MM.1S (cell line): Measurements from ENCODE around the gene ZNF184.

Source experiments
- DNase-seq: peaks from one replicate; pipeline ENCODE4 v3.0.0-alpha.2; 2015
- H2AFZ ChIP-seq: fragments of 300-600 bp; sonication (generic); 2 replicates; pipeline ENCODE4 v1.6.0; 2016; ENCODE audit warnings: antibody characterized with exemption, low read length
- H3F3A ChIP-seq: fragments of 300-600 bp; sonication (generic); 2 replicates; pipeline ENCODE4 v1.6.1; 2016; ENCODE audit warnings: mild to moderate bottlenecking, antibody characterized with exemption, low read length, moderate library complexity, mixed read lengths; ENCODE audit not compliant: insufficient read depth
- H3K27ac ChIP-seq: fragments of 300-600 bp; sonication (generic); 2 replicates; pipeline ENCODE4 v1.5.1; 2016; ENCODE audit warnings: mild to moderate bottlenecking, low read length
- H3K27me3 ChIP-seq: fragments of 300-600 bp; sonication (generic); replicated peaks from 2 replicates; pipeline ENCODE4 v1.6.0; 2016; ENCODE audit warnings: low read length; ENCODE audit not compliant: insufficient read depth
- H3K36me3 ChIP-seq: fragments of 300-600 bp; sonication (generic); replicated peaks from 2 replicates; pipeline ENCODE4 v1.6.1; 2016; ENCODE audit warnings: mild to moderate bottlenecking, low read length, mixed read lengths; ENCODE audit not compliant: insufficient read depth
- H3K4me1 ChIP-seq: fragments of 300-600 bp; sonication (generic); 2 replicates; pipeline ENCODE4 v1.6.1; 2016; ENCODE audit warnings: low read length, mixed read lengths
- H3K4me2 ChIP-seq: fragments of 300-600 bp; sonication (generic); 2 replicates; pipeline ENCODE4 v1.6.0; 2016; ENCODE audit warnings: low read depth, low read length
- H3K4me3 ChIP-seq: fragments of 300-600 bp; sonication (generic); 2 replicates; pipeline ENCODE4 v1.5.1; 2016; ENCODE audit warnings: low read length, mixed read lengths
- H3K79me2 ChIP-seq: fragments of 300-600 bp; sonication (generic); 2 replicates; pipeline ENCODE4 v1.6.1; 2016; ENCODE audit warnings: mixed run types, low read length, mixed read lengths
- H3K9ac ChIP-seq: fragments of 300-600 bp; sonication (generic); 2 replicates; pipeline ENCODE4 v1.6.1; 2016; ENCODE audit warnings: low read length, mixed read lengths
- H3K9me2 ChIP-seq: fragments of 300-600 bp; sonication (generic); replicated peaks from 2 replicates; pipeline ENCODE4 v1.6.1; 2016; ENCODE audit warnings: mild to moderate bottlenecking, low read length, mixed read lengths; ENCODE audit not compliant: insufficient read depth
- H3K9me3 ChIP-seq: fragments of 300-600 bp; sonication (generic); replicated peaks from 2 replicates; pipeline ENCODE4 v1.6.1; 2016; ENCODE audit warnings: mild to moderate bottlenecking, low read length, mixed read lengths; ENCODE audit not compliant: insufficient read depth
- H4K20me1 ChIP-seq: fragments of 300-600 bp; sonication (generic); 2 replicates; pipeline ENCODE4 v1.6.1; 2016; ENCODE audit warnings: mild to moderate bottlenecking, low read length, moderate library complexity, mixed read lengths; ENCODE audit not compliant: insufficient read depth
- EZH2 ChIP-seq: fragments of 300-600 bp; sonication (generic); optimal IDR thresholded peaks from 2 replicates; pipeline ENCODE3; 2017; ENCODE audit warnings: low read depth, mild to moderate bottlenecking, antibody characterized with exemption, low read length, mixed read lengths
- EZH2phosphoT487 ChIP-seq: fragments of 300-600 bp; sonication (generic); IDR thresholded peaks from 2 replicates; pipeline ENCODE4 v1.6.1; 2018; ENCODE audit warnings: antibody characterized with exemption, low read length
- TF ChIP-seq, protein P1 (sequence below): fragments of 300-600 bp; sonication (generic); IDR thresholded peaks from 2 replicates; pipeline ENCODE4 v1.5.1; 2016; ENCODE audit warnings: antibody characterized with exemption, low read length, mixed read lengths

ZNF184 gene

DNA sequence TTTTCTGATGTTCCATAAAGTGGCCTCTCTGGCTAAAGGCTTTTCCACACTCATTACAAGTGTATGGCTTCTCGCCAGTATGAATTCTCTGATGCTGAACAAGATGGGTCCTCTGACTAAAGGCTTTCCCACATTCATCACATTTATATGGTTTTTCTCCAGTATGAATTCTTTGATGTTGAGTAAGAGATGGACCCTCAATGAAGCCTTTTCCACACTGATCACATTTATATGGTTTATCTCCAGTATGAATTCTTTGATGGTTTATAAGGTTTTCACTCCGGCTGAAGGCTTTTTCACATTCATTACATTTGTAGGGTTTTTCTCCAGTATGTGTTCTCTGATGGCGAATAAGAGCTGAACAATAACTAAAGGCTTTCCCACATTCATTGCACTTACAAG is 20.4 kb downstream of the ZNF184 start:
- TF ChIP-seq EZH2phosphoT487 (no peak), EZH2 (no peak)
- H3K79me2 ChIP-seq, result no peaks in the 10 kb centered on the region
- H4K20me1 ChIP-seq, result no peaks in the 10 kb centered on the region
- H3K9ac ChIP-seq, result no peak overlapping the region
- no peaks in the 10 kb centered on the region for H3K4me1 ChIP-seq
- peaks cover 67% of the 10 kb centered on the region for H3K36me3 ChIP-seq
- no peaks in the 10 kb centered on the region for H3K27me3 ChIP-seq
- peaks cover 5% of the 10 kb centered on the region; the same call in 1 of the 2 replicates for H3K9me3 ChIP-seq
- H3K9me2 ChIP-seq, result no peaks in the 10 kb centered on the region
- no peaks in the 10 kb centered on the region for H3F3A ChIP-seq
- H3K4me3 ChIP-seq, result no peak overlapping the region
- no peak overlapping the region for H3K4me2 ChIP-seq
- H2AFZ ChIP-seq, result no peak overlapping the region
- no peak for DNase-seq
- no peak overlapping the region for H3K27ac ChIP-seq

DNA sequence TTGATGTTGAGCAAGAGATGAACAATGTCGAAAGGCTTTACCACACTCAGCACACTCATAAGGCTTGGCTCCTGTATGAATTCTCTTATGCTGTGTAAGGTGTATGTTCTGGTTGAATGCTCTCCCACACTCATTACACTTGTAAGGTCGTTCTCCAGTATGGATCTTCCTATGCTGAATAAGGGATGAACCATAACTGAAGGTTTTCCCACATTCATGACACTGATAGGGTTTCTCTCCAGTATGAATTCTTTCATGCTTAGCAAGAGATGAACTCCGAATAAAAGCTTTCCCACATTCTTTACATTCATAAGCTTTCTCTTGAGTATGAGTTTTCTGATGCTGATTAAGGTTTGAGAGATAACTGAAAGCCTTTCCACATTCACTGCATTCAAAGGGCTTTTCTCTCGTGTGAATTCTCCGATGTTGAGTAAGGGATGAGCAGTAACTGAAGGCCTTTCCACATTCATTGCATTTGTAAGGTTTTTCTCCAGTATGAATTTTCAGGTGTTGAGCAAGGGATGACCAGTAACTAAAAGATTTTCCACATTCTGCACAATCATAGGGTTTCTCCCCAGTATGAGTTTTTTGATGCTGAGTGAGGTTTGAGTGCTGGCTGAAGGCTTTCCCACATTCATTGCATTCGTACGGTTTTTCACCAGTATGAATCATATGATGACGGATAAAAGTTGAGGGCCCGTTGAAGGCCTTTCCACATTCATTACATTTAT is 21.1 kb downstream of the ZNF184 start:
- H3K79me2 ChIP-seq, result no peaks in the 10 kb centered on the region
- DNase-seq, result no peak
- TF ChIP-seq, protein P1, sequence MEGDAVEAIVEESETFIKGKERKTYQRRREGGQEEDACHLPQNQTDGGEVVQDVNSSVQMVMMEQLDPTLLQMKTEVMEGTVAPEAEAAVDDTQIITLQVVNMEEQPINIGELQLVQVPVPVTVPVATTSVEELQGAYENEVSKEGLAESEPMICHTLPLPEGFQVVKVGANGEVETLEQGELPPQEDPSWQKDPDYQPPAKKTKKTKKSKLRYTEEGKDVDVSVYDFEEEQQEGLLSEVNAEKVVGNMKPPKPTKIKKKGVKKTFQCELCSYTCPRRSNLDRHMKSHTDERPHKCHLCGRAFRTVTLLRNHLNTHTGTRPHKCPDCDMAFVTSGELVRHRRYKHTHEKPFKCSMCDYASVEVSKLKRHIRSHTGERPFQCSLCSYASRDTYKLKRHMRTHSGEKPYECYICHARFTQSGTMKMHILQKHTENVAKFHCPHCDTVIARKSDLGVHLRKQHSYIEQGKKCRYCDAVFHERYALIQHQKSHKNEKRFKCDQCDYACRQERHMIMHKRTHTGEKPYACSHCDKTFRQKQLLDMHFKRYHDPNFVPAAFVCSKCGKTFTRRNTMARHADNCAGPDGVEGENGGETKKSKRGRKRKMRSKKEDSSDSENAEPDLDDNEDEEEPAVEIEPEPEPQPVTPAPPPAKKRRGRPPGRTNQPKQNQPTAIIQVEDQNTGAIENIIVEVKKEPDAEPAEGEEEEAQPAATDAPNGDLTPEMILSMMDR, result no peak
- no peak for TF ChIP-seq EZH2
- TF ChIP-seq EZH2phosphoT487, result no peak
- H3K4me3 ChIP-seq, result no peak overlapping the region
- H3K4me1 ChIP-seq, result no peaks in the 10 kb centered on the region
- H2AFZ ChIP-seq, result no peak overlapping the region
- H3F3A ChIP-seq, result no peaks in the 10 kb centered on the region
- H3K9ac ChIP-seq, result no peak overlapping the region
- no peaks in the 10 kb centered on the region for H3K27me3 ChIP-seq
- peaks cover 5% of the 10 kb centered on the region; the same call in 1 of the 2 replicates for H3K9me3 ChIP-seq
- H3K27ac ChIP-seq, result no peak overlapping the region
- H3K36me3 ChIP-seq, result peaks cover 61% of the 10 kb centered on the region
- H3K4me2 ChIP-seq, result no peak overlapping the region
- H3K9me2 ChIP-seq, result no peaks in the 10 kb centered on the region
- H4K20me1 ChIP-seq, result no peaks in the 10 kb centered on the region

DNA sequence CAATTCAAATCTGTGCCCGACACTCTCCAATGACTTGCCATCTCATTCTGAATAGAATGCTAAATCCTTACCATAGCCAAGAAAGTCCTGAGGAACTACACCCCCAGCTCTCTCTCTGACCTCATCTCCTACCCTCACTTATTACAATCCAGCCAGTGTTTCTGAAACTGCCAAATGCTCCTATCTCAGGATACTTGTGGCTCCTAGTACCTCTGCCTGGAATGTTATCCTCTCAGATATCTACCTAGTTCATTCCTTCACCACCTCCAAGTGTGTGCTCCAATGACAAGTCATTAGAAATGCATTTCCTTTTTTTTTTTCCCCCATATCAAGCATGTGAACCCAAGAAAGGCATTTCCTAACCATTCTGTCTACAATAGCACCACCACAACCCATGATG is 24.4 kb downstream of the ZNF184 start:
- Histone ChIP-seq H3K27me3 (no peaks in the 10 kb centered on the region), H3K79me2 (no peaks in the 10 kb centered on the region), H3F3A (no peaks in the 10 kb centered on the region), H4K20me1 (no peaks in the 10 kb centered on the region), H3K4me1 (no peaks in the 10 kb centered on the region), H3K4me3 (no peak overlapping the region), H3K9me2 (no peaks in the 10 kb centered on the region), H2AFZ (no peak overlapping the region), H3K36me3 (peaks cover 28% of the 10 kb centered on the region), H3K27ac (no peak overlapping the region), H3K4me2 (no peak overlapping the region), H3K9ac (no peak overlapping the region), H3K9me3 (peaks cover 1% of the 10 kb centered on the region; the same call in 1 of the 2 replicates)
- TF ChIP-seq EZH2phosphoT487 (no peak), EZH2 (no peak)
- TF ChIP-seq, protein P1, result no peak
- no peak for DNase-seq

DNA sequence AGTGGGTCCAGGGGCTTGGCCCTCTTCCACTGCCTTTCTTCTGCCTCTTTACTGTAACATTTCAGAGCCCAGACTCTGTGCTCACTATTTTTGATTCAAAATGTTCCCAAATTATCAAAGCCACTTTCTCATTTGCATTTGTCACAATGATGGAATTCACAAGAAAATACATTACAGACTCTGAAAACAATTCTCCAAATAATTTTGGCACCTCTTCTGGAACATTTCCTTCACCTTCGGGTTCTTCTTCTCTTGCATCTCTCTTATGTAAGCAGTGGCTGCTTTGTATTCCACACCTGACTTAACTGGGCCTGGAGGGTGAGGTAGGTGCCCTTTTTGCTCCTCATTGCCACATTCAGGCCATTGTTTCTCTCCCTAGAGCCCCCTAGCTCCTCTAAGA is 30.0 kb downstream of the ZNF184 start:
- Histone ChIP-seq H4K20me1 (no peaks in the 10 kb centered on the region), H3K4me2 (no peak overlapping the region), H3K9ac (no peak overlapping the region), H3K9me2 (no peaks in the 10 kb centered on the region), H2AFZ (no peak overlapping the region), H3K9me3 (no peaks in the 10 kb centered on the region), H3F3A (no peaks in the 10 kb centered on the region), H3K4me1 (no peaks in the 10 kb centered on the region), H3K27me3 (no peaks in the 10 kb centered on the region), H3K36me3 (no peaks in the 10 kb centered on the region), H3K79me2 (no peaks in the 10 kb centered on the region), H3K27ac (no peak overlapping the region), H3K4me3 (no peak overlapping the region)
- TF ChIP-seq, protein P1, result no peak
- no peak for DNase-seq
